Nucleus accumbens (tissue), 56 donors: ENCODE data around the gene MEIS3.

ENCODE experiments used
- DNase-seq, 56 donors: peaks; one replicate each; lab custom pipeline; 2025; lab: John Stamatoyannopoulos, UW

Gene MEIS3

DNA sequence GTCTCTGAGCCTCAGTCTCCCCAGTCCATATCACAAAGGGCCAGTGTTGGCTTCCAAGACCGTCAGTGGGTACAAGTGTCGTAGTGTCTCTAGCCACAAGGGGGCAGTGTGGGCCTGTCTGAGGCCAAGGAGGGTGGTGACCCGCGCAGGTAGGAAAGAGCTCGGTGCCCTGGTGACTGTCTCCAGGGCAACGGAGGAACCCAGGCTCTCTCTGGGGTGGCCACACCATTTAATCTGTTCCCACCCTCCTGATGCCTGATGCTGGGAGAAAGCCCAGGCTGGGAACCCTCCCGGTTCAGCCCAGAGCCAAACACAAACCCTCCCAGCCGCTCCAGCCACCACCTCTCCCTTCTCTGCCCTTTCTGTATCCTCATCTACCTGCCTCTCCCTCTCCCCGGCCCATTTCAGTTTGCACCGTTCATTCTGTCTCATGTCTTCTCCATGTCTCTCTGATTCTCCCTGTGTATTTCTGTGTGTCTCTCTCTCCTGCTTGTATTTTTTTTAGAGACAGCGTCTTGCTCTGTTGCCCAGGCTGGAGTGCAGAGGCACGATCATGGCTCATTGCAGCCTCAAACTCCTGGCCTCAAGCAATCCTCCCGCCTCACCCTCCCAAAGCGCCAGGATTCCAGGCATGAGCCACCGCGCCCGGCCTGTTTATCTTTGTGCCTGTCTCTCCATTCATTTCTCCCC, 17.5 kb upstream of the MEIS3 start:
- DNase-seq, result peak in 52 of 56 donors; percentile 8 to 88 (median 56)

GRCh38 chr19:47435883-47436417, 16.6 kb upstream of the MEIS3 start:
- no peak for DNase-seq

DNA sequence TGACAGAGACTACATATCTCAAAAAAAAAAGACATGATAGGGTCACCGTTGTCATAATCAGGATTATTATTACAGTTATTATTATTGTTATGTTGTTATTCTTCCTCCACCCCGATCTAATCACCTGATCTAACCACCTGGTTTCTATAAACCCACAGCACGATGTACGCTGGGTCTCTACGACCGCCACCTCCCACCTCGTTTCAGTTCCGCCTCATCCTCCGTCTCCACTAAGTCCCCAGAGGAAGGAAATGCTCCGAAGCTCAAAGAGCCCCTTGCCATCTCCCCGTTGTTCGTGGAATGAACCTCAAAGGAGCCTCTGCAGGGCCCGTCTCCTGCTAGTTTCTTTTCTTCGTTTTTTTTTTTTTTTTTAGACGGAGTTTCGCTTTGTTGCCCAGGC, 15.9 kb upstream of the MEIS3 start:
- DNase-seq, result no peak

- DNase-seq, result no peak
Observed at GRCh38 chr19:47434088-47434487, 14.8 kb upstream of the MEIS3 start.

GRCh38 chr19:47433121-47433520, 13.8 kb upstream of the MEIS3 start:
- DNase-seq, result no peak

- DNase-seq, result no peak
Observed at GRCh38 chr19:47432499-47432898, 13.2 kb upstream of the MEIS3 start.

- DNase-seq, result no peak
Observed at GRCh38 chr19:47432091-47432490, 12.8 kb upstream of the MEIS3 start.

GRCh38 chr19:47430041-47430802, 10.9 kb upstream of the MEIS3 start:
- DNase-seq, result no peak

DNA sequence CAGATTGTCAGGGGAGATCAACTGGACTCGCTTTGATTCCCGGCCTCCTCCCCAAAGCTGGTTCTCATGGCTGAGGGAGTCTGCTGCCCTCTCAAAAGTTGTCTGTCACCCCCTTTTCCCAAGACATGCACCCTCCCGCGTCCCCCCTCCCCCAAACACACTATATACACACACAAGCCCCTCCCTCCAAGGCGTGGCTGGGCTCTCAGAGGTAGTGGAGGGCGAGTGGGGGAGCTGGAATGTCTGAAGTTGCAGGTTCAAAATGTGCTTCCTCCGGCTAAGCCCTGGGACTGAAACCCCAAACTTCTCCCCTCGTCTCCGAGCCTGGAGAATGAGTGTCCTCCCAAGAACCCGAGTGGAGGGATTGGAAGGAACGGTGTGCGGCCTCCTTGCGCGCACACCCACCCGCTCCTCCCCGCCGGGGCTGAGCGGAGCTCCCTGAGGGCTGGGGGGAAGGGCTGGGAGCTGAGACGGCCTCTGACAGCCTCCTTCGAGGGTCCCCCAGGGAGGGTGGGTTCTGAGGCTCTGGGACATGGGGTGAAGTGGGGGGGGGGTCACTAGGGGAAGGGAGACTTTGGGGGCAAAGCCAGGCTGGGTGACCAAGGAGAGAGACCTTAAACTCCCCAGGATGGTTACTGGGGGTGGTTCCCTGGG, 9.9 kb upstream of the MEIS3 start:
- no peak for DNase-seq

GRCh38 chr19:47428177-47428894, 9.0 kb upstream of the MEIS3 start:
- peak in 55 of 56 donors; percentile 18 to 94 (median 79) for DNase-seq

- peak in 37 of 56 donors; percentile 9 to 74 (median 28) for DNase-seq
Observed at GRCh38 chr19:47427241-47428176, 8.2 kb upstream of the MEIS3 start.

DNA sequence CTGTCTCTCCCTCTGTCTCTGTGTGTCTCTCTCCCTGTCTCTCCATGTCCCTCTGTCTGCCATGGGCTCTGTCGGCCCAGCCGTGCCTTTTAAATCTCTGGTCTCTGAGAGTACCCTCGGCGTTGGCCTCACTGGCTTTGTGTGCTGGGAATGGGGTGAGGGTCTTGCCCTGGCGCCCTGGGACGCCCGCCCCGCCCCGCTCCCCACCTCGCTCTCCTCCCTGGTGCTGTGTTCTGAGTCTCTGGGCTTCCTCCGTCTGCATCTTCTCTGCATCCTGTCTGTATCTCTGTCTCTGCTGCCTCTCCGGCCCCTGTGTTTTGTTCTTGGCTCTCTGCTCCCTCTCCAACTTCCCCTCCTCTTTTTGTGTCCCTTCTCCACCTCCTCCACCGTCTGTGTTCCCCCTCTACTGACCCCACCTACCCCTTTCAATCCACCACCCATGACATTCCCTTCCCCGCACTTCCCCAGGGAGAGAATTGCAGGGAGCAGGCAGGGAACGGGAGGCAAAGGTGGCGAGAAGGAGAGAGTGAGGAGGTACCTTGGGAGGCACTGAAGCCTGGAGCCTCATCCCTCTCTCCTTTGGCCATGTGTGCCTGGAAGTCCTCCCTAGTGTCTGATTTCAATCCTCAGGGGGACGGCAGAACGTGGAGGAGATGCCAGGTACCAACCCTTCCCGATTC, 4.0 kb upstream of the MEIS3 start:
- no peak for DNase-seq

DNA sequence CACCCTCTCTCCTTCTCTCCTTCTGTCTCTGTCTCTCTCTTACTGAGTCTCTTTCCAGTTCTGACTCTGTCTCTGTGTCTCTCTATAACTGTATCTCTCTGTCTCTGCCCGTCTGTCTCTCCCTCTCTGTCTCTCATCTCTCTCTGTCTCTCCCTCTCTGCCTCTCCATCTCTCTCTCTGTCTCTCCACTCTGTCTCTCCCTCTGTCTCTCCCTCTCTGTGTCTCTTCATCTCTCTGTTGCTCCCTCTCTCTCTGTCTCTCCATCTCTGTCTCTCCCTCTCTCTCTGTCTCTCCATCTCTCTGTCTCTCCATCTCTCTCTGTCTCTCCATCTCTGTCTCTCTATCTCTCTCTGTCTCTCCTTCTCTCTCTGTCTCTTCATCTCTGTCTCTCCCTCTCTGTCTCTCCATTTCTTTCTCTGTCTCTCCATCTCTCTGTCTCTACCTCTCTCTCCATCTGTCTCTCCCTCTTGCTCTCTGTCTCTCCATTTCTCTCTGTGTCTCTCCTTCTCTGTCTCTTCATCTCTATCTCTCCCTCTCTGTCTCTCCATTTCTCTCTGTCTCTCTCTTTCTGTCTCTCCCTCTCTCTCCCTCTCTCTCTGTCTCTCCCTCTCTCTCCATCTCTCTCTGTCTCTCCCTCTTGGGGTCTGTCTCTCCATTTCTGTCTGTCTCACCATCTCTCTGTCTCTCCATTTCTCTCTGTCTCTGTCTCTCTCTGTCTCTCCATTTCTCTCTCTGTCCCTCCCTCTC, 3.3 kb upstream of the MEIS3 start:
- DNase-seq, result no peak

- no peak for DNase-seq
Observed at GRCh38 chr19:47421844-47422395, 2.6 kb upstream of the MEIS3 start.

DNA sequence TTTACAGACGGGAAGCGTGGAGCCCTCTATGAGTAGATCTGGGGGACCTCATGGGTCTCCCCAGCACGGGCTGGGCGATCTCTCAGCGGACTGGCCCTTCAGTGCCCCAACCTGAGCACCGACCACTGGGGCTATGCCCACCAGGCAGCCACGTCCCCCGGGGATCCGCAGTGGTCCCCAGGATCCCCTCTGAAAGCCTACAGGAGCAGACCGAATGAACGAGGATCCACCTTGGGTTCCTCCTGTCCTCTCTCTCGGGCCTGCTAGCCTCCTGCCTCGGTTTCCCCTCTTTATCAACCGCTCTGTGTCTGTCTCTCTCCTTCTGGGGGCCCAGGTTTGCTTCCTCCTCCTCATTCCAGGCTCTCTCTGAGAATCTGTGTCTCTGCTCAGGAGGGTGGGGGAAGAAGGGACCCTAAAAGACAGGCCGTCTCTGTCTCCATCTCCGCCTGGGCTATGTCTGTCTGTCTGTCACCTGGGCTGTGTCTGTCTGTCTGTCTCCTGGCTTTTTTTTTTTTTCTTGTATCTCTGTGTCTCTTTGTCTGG, 2.0 kb upstream of the MEIS3 start:
- no peak for DNase-seq

DNA sequence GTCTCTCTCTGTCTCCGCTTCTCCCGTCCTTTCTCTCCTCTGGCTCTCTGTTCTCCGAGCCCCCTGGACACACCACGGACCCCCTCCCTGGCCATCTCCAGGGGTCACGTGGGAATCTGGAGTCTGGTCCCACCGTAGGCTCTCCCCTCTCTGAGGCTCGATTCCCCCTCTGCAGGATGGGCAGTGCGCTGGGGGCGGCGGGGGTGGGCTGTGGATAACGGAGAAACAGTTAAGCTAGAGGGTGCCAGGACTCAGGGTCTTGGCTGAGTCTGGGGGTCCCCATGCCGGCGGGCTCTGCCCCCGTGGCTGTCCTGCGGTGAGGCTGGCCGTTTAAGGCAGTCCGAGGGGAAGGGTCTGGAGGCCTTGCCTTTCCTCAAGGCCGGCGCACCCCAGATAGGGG, 462 bp upstream of the MEIS3 start:
- DNase-seq, result no peak

DNA sequence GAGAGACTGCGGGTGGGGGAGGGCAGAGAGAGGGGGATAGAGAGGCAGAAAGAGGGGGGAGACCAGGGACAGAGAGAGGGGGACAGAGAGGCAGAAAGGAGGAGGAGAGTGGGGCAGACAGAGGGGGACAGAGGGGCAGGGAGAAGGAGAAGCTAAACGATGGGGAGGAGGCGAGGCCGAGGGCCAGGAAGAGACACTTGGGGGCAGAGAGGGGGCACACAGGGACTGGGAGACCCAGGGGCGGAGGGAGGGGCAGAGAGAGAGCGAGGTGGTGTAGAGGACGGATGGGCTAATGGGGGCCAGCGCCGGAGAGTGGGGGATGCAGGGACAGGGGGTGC, 666 bp downstream of the MEIS3 start:
- no peak for DNase-seq
